WERI-Rb-1 (cell line): ENCODE data around the gene GYS2.

Source experiments
- DNase-seq: peaks from one replicate; pipeline ENCODE4 v3.0.0-alpha.2; 2020
- H3K27ac ChIP-seq: fragments of 250-450 bp; sonication (Bioruptor Pico); 2 replicates; pipeline ENCODE4 v1.5.1; 2020; ENCODE audit warnings: mild to moderate bottlenecking, moderate library complexity
- H3K27me3 ChIP-seq: fragments of 250-450 bp; sonication (Bioruptor Pico); 2 replicates; pipeline ENCODE4 v1.5.1; 2021; ENCODE audit warnings: mild to moderate bottlenecking, low read depth, moderate library complexity; ENCODE audit not compliant: insufficient read depth, severe bottlenecking
- H3K36me3 ChIP-seq: fragments of 250-450 bp; sonication (Bioruptor Pico); 2 replicates; pipeline ENCODE4 v1.5.1; 2020; ENCODE audit warnings: mild to moderate bottlenecking, moderate library complexity
- H3K4me3 ChIP-seq: 2 replicates; pipeline ENCODE4 v1.5.1; 2011; ENCODE audit warnings: low read depth, mild to moderate bottlenecking, control low read depth, low read length
- H3K9me3 ChIP-seq: fragments of 250-450 bp; sonication (Bioruptor Pico); 2 replicates; pipeline ENCODE4 v1.5.1; 2021; ENCODE audit warnings: mild to moderate bottlenecking, moderate library complexity; ENCODE audit not compliant: severe bottlenecking
- TF ChIP-seq, protein P1 (sequence below): IDR thresholded peaks from 2 replicates; pipeline ENCODE4 v1.5.1; 2011; ENCODE audit warnings: low read depth, mild to moderate bottlenecking, control low read depth, inconsistent platforms, low read length

Gene GYS2

DNA sequence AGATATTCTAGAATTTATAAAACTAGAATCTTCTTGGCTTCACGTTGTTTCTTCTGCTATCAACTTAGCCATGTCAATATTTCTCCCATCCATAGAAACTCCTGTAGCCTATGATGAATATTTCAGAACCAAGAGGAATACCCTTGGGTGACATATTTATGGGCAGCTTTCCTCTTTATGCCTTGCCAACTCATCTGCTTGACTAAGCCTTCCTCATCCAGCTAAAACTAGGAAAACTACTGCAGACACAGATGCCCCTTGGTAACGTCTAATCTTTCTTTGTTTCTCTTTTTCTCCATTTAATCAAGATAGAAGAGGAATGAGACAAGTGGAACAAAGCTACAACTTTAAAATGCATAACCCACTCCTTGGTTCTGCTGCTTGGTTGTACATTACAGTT is 96.8 kb downstream of the GYS2 start:
- Histone ChIP-seq H3K27ac (no peak overlapping the region), H3K36me3 (peaks cover 11% of the 10 kb centered on the region), H3K27me3 (no peaks in the 10 kb centered on the region), H3K4me3 (no peak overlapping the region), H3K9me3 (no peaks in the 10 kb centered on the region)
- TF ChIP-seq, protein P1, sequence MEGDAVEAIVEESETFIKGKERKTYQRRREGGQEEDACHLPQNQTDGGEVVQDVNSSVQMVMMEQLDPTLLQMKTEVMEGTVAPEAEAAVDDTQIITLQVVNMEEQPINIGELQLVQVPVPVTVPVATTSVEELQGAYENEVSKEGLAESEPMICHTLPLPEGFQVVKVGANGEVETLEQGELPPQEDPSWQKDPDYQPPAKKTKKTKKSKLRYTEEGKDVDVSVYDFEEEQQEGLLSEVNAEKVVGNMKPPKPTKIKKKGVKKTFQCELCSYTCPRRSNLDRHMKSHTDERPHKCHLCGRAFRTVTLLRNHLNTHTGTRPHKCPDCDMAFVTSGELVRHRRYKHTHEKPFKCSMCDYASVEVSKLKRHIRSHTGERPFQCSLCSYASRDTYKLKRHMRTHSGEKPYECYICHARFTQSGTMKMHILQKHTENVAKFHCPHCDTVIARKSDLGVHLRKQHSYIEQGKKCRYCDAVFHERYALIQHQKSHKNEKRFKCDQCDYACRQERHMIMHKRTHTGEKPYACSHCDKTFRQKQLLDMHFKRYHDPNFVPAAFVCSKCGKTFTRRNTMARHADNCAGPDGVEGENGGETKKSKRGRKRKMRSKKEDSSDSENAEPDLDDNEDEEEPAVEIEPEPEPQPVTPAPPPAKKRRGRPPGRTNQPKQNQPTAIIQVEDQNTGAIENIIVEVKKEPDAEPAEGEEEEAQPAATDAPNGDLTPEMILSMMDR = no peak
- no peak for DNase-seq

DNA sequence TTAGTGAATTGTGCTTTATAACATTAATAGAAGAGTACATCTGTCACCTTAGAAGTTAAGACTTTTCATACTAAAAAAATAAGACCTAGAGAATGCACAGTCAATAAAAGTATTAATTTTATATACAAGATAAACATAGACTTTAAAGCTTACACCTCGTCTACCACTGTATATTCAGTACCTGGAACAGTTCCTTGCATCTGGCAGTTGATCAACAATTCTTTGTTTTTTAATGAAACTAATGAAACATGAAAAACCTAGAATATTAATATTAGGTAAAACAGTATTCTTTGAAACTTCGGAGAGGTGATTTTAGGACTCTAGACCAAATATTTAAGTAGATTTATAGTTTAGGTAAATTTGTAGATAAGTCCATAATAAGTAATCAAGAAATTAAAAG is 98.8 kb downstream of the GYS2 start:
- no peak overlapping the region for H3K4me3 ChIP-seq
- TF ChIP-seq, protein P1 = no peak
- H3K27me3 ChIP-seq = no peaks in the 10 kb centered on the region
- H3K9me3 ChIP-seq = no peaks in the 10 kb centered on the region
- no peak for DNase-seq
- H3K27ac ChIP-seq = no peak overlapping the region
- peaks cover 11% of the 10 kb centered on the region for H3K36me3 ChIP-seq

DNA sequence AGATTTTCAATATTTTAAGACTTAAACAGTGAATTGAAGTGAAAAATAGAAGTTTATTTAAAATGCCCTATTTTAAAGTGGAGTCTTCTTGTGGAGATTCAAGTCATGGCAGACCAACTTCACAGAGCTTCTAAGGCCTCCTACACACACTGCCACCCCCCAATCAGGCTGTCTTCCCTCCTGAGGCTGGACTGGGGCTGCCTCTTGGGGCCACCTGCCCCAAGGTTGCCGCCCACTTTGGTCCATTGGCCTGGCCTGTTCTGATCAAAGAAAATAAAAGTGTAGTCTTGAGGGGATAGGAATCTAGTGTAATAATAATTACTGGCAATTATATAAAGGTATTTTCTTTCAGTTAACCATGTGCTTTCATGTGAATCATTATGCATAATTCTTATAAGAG is 101.8 kb downstream of the GYS2 start:
- TF ChIP-seq, protein P1 = no peak
- H3K36me3 ChIP-seq = peaks cover 11% of the 10 kb centered on the region
- H3K27me3 ChIP-seq = no peaks in the 10 kb centered on the region
- DNase-seq = no peak
- H3K27ac ChIP-seq = no peak overlapping the region
- no peaks in the 10 kb centered on the region for H3K9me3 ChIP-seq
- peak overlapping the region; percentile 86 for H3K4me3 ChIP-seq

DNA sequence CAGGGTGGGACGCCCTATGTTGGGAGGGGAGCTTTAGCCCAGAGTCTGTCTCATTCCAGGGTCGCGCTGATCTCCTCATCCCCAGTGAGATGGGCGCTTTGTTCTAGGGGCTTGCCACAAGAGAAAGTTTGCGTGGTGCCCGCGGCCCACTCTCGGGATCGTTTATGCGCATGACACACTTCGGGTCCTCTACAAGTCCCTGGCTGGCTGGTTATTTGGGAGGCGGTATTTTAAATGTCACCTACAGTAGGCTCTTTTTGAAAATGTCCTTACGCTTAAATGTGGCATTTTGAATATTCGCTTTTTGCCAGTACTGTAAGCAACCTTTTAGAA is 102.5 kb downstream of the GYS2 start:
- DNase-seq = no peak

DNA sequence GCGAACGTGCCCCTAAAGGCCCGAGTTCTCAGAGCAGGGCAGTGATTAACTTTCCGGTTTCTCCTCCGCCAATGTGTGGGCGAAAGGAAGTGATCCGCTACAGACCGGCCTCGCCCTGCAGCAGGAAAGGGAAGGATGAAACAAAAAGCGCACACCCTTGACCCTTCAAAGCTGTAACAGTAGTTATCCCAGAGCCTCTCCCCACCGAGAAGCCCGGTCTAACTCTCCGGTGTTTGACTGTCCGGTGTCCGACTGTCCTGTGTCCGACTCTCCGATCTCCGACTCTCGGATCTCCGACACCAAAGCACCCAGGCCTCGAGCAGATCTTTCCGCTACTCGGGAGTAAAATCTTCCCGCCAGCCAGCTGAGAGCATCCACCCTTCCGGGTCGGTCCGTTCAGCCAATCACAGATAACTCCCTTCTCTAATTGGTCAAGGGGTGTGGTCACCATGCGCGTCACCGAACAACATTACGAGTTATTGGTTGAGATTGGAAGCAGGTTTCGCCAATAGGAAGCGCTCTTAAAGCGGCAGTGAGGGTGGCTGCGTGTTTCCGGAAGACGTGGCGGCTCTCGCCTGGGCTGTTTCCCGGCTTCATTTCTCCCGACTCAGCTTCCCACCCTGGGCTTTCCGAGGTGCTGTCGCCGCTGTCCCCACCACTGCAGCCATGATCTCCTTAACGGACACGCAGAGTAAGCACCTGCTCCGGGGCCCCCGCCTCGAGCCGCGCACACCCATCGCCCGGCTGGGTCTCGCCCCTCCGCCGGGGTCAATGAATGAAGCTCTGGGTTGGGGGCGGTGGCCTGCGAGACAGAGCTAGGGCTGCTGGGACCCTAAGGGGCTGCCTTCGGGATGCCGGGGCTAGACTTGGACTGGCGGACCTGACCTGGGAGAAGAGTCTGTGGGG is 103.1 kb downstream of the GYS2 start, which contains the start of the genes GOLT1B and RECQL:
GOLT1B (plus strand) TSS at position 532 of the 906 bp plus-strand sequence; CDS start at position 667, 135 bp downstream.
RECQL (minus strand) TSS at position 378 of the 906 bp plus-strand sequence. CDS start 2,065 bp downstream, outside the sequence.
- H3K36me3 ChIP-seq = peaks cover 20% of the 10 kb centered on the region
- no peaks in the 10 kb centered on the region for H3K9me3 ChIP-seq
- TF ChIP-seq, protein P1 = no peak
- peak within 1 kb of the TSS; percentile 70 for H3K27ac ChIP-seq
- DNase-seq = peak; percentile 93
- H3K4me3 ChIP-seq = peak within 1 kb of the TSS; percentile 86
- no peaks in the 10 kb centered on the region for H3K27me3 ChIP-seq

More for the DNA sequence above, 102.5 kb downstream of the GYS2 start:
- Histone ChIP-seq H3K27ac (peak overlapping the region; percentile 67), H3K36me3 (peaks cover 18% of the 10 kb centered on the region), H3K4me3 (peak overlapping the region; percentile 86), H3K27me3 (no peaks in the 10 kb centered on the region), H3K9me3 (no peaks in the 10 kb centered on the region)
- TF ChIP-seq, protein P1 = no peak
